CD4-positive, alpha-beta T cell treated with Interleukin-17A for 1 hour (primary cell): ENCODE results near the gene KBTBD6.
"Not testable (repeated sequence)": the region's sequence is repeated elsewhere in the genome, so short reads cannot be mapped to it uniquely, and the experiment has no call there.

Experiments
- DNase-seq: peaks from one replicate; pipeline ENCODE4 v3.0.0-alpha.2; 2020

KBTBD6 gene

GRCh38 chr13:41133951-41134350 is 1.3 kb upstream of the KBTBD6 start:
- DNase-seq: no peak

DNA sequence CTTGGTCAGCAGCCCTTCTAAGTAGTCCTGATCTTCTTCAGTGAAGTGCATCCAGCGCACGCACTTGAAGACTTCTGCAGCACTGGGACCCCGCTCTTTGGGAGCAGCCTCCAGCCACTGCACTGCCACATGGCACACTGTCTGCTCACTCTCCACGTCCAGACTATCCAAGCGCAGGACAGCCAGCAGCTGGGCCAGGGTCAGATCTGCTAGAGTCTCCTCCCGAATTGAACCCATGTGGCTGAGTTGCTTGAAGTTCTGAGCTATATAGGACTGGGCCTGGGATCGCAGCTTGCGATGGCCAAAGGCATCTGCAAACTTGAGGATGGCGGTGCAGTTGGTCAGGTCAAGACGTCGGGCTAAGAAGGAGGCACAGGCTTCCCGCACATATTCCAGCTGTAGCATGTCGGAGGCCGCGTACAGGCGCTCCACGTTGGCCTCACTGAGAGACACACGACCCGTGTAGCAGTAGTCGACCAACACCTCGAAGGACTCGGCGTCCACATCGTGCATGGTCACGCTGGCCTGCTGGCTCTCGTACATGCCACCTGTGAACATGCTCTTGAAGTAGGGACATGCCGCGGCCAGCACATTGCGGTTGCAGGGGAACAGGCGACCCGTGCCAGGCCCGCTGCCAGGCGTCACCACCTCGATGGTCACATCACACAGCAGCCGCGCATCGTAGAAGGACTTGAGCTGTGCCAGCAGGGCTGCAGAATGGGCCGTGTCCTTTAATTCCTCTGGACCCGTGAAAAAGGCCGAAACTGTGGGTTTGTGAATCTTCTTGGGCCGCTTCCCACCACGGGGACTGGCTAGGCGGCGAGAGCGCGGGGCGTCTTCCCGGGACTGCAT is 716 bp downstream of the KBTBD6 start:
- DNase-seq: not testable (repeated sequence)

GRCh38 chr13:41131189-41131588 is 1.4 kb downstream of the KBTBD6 start:
- DNase-seq: not testable (repeated sequence)

DNA sequence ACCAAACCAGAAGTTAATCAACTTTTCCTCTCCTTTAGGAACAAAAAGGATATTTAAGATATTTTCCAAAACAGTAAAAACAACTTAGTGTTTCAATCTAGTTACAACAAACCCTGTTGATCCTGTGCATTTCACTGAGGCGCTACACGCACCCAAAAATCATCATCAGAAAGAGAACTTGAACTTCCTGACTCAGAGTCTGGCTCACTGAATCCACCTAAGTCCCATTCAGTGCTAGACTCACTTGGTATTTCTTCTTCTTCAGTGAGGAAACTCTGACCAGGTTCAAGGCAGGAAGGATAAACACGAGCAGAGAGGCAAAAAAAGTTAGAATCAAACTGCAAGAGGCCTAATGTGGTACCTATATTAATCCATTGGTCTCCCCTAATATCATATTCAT is 2.2 kb downstream of the KBTBD6 start:
- DNase-seq: peak; percentile 25

DNA sequence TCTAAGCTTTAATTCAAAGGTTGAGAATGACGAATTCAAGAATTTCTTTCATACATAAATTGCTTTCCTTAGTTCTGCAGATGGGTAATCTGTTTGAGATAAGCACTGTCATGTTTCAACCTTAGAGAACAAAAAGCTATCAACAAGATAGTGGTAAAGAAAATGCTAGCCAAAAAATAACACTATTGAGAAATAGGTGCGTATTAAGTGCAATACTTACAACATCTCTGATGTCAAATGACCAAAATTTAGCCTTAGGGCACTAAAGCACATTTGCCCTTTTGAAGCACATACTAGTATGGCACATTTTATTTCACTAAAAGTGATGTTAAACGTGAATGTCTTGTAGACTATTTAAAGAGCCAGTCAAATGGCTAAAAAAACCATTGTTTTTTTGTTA is 4.9 kb downstream of the KBTBD6 start:
- no peak for DNase-seq

- peak; percentile 56 for DNase-seq
Observed at GRCh38 chr13:41122838-41123237, 9.8 kb downstream of the KBTBD6 start.

- DNase-seq: no peak
Observed at GRCh38 chr13:41117869-41118268, 14.7 kb downstream of the KBTBD6 start.

GRCh38 chr13:41111454-41111853 is 21.1 kb downstream of the KBTBD6 start:
- no peak for DNase-seq

GRCh38 chr13:41107584-41108014 is 25.0 kb downstream of the KBTBD6 start:
- DNase-seq: no peak

DNA sequence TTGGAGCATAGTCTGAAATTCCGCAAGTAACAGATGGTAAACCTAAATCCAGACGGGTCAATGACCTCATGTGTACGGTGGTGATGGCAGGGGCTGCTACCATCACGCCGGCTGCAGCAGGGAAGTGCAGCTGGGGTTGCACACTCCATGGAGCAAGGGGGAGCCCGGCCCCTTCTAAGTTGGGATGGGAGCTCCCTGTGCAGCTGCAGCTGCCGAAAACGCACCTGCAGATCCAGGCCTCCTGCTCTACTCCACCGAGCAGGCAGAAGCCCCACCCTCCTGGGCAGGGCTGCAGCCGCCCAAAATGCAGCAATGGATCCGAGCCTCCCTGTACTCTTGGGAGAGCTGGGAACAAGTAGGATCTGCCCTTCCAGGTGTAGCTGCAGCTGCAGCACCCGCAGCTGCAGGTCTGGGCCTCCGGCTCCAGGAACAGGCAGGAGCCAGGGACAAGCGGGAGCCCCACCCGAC is 25.5 kb downstream of the KBTBD6 start:
- DNase-seq: no peak

DNA sequence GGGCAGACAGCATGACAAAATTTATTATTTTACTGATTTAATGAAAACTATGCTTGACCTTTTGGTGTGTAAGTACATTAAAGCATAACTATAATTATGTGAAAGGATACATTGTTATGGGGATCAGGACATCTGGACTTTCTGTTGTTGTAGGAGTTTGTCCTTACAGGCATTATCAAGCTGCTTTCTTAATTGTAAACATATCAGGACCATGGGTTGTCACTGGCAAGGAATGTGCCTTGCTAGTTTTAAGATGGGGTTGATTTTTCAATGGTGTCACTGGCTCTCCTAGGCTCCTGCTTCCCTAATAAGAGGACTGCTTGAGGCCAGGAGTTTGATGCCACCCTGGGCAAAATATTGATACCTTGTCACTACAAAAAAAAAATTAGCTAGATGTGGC is 32.6 kb downstream of the KBTBD6 start:
- DNase-seq: no peak

- no peak for DNase-seq
Observed at GRCh38 chr13:41098761-41099160, 33.8 kb downstream of the KBTBD6 start.

- DNase-seq: not testable (repeated sequence)
Observed at GRCh38 chr13:41095681-41096080, 36.9 kb downstream of the KBTBD6 start.

- DNase-seq: no peak
Observed at GRCh38 chr13:41085961-41086585, 46.5 kb downstream of the KBTBD6 start.

- DNase-seq: no peak
Observed at GRCh38 chr13:41079725-41080124, 52.9 kb downstream of the KBTBD6 start.
